Parathyroid adenoma (tissue), 2 donors: ENCODE measurements around the gene GPR26.

Experiments used
- H2AFZ ChIP-seq: fragments of 300-600 bp; sonication (generic); one replicate; pipeline ENCODE4 v1.7.0; 2017; ENCODE audit warnings: antibody characterized with exemption, mild to moderate bottlenecking
- H3K27ac ChIP-seq: fragments of 300-600 bp; sonication (generic); one replicate; pipeline ENCODE4 v1.7.0; 2017
- H3K27me3 ChIP-seq: fragments of 300-600 bp; sonication (generic); one replicate; pipeline ENCODE4 v1.7.0; 2017; ENCODE audit warnings: low read length; ENCODE audit not compliant: control insufficient read depth, insufficient read depth
- H3K36me3 ChIP-seq: fragments of 300-600 bp; sonication (generic); one replicate; pipeline ENCODE4 v1.7.0; 2017; ENCODE audit warnings: low read length; ENCODE audit not compliant: control insufficient read depth, insufficient read depth
- H3K4me1 ChIP-seq: fragments of 300-600 bp; sonication (generic); one replicate; pipeline ENCODE4 v1.7.0; 2017; ENCODE audit warnings: control low read depth
- H3K4me2 ChIP-seq: fragments of 300-600 bp; sonication (generic); one replicate; pipeline ENCODE4 v1.7.0; 2017; ENCODE audit warnings: low read length
- H3K4me3 ChIP-seq: fragments of 300-600 bp; sonication (generic); one replicate; pipeline ENCODE4 v1.7.0; 2017; ENCODE audit warnings: low read depth, low read length
- H3K79me2 ChIP-seq: fragments of 300-600 bp; sonication (generic); one replicate; pipeline ENCODE4 v1.7.0; 2017; ENCODE audit warnings: control low read depth
- H3K9ac ChIP-seq: fragments of 300-600 bp; sonication (generic); one replicate; pipeline ENCODE4 v1.7.0; 2017; ENCODE audit warnings: mild to moderate bottlenecking
- H3K9me3 ChIP-seq: fragments of 300-600 bp; sonication (generic); one replicate; pipeline ENCODE4 v1.7.0; 2017; ENCODE audit warnings: low read length; ENCODE audit not compliant: control insufficient read depth
- CTCF ChIP-seq: fragments of 300-600 bp; sonication (generic); IDR thresholded peaks from one replicate; pipeline ENCODE4 v1.7.0; 2017; ENCODE audit warnings: antibody characterized with exemption, mild to moderate bottlenecking
- donor health status: primary hyperparathyroidism.

Gene GPR26

GRCh38 chr10:123666318-123667236 lies at the start of gene GPR26:
GPR26 (plus strand) TSS chr10:123666355; CDS start chr10:123666408, 53 bp downstream.
- H3K4me2 ChIP-seq: no peak within 1 kb of the TSS
- H3K79me2 ChIP-seq: no peaks in the 10 kb centered on the region
- H2AFZ ChIP-seq: peak within 1 kb of the TSS; percentile 50
- no peaks in the 10 kb centered on the region for H3K36me3 ChIP-seq
- H3K4me3 ChIP-seq: no peak within 1 kb of the TSS
- no peak within 1 kb of the TSS for H3K27ac ChIP-seq
- H3K4me1 ChIP-seq: no peaks in the 10 kb centered on the region
- no peaks in the 10 kb centered on the region for H3K27me3 ChIP-seq
- H3K9me3 ChIP-seq: no peaks in the 10 kb centered on the region
- H3K9ac ChIP-seq: no peak within 1 kb of the TSS
- TF ChIP-seq CTCF: no peak

GRCh38 chr10:123618224-123618623 lies 47.9 kb upstream of the GPR26 start:
- no peak overlapping the region for H3K27ac ChIP-seq
- no peaks in the 10 kb centered on the region for H3K27me3 ChIP-seq
- H2AFZ ChIP-seq: no peak overlapping the region
- no peak overlapping the region for H3K4me3 ChIP-seq
- H3K9ac ChIP-seq: no peak overlapping the region
- H3K4me1 ChIP-seq: no peaks in the 10 kb centered on the region
- no peaks in the 10 kb centered on the region for H3K9me3 ChIP-seq
- H3K79me2 ChIP-seq: no peaks in the 10 kb centered on the region
- H3K36me3 ChIP-seq: no peaks in the 10 kb centered on the region
- no peak for TF ChIP-seq CTCF
- no peak overlapping the region for H3K4me2 ChIP-seq

GRCh38 chr10:123619067-123619855 lies 46.9 kb upstream of the GPR26 start:
- TF ChIP-seq CTCF: no peak
- H3K36me3 ChIP-seq: no peaks in the 10 kb centered on the region

GRCh38 chr10:123620621-123621020 lies 45.5 kb upstream of the GPR26 start:
- Histone ChIP-seq H2AFZ (no peak overlapping the region), H3K4me3 (no peak overlapping the region), H3K79me2 (no peaks in the 10 kb centered on the region), H3K36me3 (no peaks in the 10 kb centered on the region), H3K27ac (no peak overlapping the region), H3K9me3 (no peaks in the 10 kb centered on the region), H3K9ac (no peak overlapping the region), H3K4me2 (no peak overlapping the region), H3K4me1 (no peaks in the 10 kb centered on the region), H3K27me3 (no peaks in the 10 kb centered on the region)
- no peak for TF ChIP-seq CTCF

More at GRCh38 chr10:123619067-123619855, 46.9 kb upstream of the GPR26 start:
- Histone ChIP-seq H3K9me3 (no peaks in the 10 kb centered on the region), H3K27me3 (no peaks in the 10 kb centered on the region), H3K79me2 (no peaks in the 10 kb centered on the region), H2AFZ (no peak overlapping the region), H3K4me2 (no peak overlapping the region), H3K27ac (no peak overlapping the region), H3K4me1 (no peaks in the 10 kb centered on the region), H3K4me3 (no peak overlapping the region), H3K9ac (no peak overlapping the region)
